AG08395 (cell line): Measurements from ENCODE around the gene CCDC116.
A peak's percentile ranks its signal among the peaks of the same experiment; 100 is the strongest.
"Not testable (repeated sequence)": the region's sequence is repeated elsewhere in the genome, so short reads cannot be mapped to it uniquely, and the experiment has no call there.

Experiments used
- DNase-seq: peaks from one replicate; pipeline ENCODE4 v3.0.0; 2012; ENCODE audit warnings: mixed read lengths, low spot score

CCDC116 gene

GRCh38 chr22:21631025-21631424, 1.5 kb upstream of the CCDC116 start:
- no peak for DNase-seq

DNA sequence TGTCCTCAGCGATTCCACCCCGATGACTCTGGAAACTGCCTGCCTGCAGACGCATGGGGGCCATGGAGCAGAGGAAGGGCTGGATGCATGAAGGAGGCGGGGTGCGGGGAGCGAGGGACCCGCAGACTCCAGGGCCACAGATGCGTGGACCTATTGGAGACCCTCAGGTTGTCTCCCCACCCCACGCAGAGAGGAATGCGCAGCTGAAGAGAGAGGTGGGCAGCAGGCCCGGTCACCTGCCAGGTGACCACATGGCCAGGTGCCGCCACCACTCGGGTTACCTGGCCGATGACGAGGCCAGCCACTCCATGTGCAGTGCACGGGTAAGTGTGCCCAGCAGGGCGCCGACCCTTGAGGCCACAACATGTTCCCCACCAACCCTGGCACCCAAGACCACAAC, 371 bp downstream of the CCDC116 start:
- DNase-seq: no peak

DNA sequence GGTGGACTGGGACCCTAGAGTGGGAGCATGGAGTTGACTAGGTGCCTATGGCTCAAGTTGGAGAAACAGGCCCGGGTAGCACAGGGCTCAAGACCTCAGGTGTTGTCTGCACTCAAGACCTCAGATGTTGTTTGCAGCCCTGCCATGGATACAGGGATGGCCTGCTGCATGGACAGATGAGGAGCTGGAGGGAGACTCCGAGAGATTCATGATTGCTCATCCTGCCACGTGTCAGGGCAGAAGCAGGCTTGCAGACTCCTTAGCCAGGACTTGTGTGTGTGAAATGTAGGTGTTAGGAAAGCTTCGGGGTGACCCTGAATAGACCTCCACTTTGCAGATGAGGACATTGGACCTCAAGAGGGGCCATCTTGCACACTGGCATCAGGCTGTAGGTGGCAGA, 921 bp downstream of the CCDC116 start:
- DNase-seq: no peak

GRCh38 chr22:21634081-21634480, 1.5 kb downstream of the CCDC116 start:
- no peak for DNase-seq

GRCh38 chr22:21634844-21635243, 2.3 kb downstream of the CCDC116 start:
- DNase-seq: no peak

GRCh38 chr22:21635771-21636510, 3.4 kb downstream of the CCDC116 start:
- no peak for DNase-seq

- DNase-seq: no peak
Observed at GRCh38 chr22:21636629-21637218, 4.2 kb downstream of the CCDC116 start.

DNA sequence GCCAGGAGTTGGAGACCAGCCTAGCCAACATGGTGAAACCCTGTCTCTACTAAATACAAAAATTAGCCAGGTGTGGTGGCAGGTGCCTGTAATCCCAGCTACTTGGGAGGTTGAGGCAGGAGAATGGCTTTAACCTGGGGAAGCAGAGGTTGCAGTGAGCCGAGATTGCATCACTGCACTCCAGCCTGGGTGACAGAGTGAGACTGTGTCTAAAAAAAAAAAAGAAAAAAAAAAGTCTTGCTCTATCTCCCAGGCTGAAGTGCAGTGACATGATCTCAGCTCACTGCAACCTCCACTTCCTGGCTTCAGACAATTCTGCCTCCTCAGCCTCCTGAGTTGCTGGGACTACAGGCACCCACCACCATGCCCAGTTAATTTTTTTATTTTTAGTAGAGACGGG, 4.9 kb downstream of the CCDC116 start:
- DNase-seq: not testable (repeated sequence)

DNA sequence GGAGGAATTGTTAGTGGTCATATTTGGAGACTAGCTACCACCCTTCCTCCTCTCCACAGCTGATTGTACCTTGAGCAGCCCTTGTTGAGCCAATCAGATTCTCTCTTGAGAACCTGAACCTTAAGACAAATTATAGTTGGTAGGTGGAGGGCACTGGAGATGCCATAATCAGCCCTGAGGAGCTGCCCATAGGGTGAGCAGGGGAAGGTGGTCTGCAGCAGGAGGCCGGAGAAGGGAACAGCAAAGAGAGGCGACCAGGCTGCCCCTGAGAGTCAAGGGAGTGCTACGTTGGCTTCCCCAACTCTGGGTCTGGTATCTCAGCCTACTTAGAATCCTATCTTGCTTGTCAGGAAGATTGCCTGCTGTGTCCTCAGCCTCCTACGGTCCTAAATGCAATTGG, 6.8 kb downstream of the CCDC116 start:
- no peak for DNase-seq

DNA sequence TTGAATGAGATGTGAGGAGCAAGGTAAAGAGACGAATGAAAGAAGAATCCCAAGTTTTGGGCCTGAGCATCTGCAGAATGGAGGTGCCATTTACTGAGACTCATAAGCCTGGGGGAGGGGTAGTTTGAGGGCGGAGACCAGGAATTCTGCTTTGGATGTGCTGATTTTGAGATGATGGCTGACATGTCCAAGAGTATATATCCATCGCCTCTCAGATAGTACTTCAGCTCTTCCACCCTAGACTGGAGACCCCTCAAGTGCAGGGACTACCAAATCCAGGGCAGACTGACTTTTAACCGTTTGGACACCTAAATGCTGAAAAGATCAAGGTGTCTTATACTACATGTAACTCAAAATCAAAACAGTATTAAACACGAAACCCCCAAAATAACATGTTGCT, 8.2 kb downstream of the CCDC116 start:
- no peak for DNase-seq

DNA sequence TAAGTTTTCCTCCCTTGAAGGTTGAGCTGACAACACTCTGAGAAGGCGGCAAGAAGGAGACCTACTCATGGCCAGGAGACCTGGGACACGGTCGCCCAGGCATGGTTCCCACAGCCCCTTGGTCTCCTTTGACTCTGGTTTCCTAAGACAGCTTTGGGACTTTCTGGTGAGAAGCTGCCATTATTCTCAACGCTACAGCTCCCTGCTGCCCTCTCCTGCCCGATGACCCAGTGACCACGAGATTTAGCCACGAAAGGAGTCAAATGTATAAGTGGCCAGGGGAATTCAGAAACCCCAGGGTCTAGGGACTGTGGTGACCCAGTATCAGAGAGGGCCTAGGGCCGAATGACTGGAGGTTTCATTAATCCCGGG, 8.8 kb downstream of the CCDC116 start:
- peak; percentile 64 for DNase-seq

DNA sequence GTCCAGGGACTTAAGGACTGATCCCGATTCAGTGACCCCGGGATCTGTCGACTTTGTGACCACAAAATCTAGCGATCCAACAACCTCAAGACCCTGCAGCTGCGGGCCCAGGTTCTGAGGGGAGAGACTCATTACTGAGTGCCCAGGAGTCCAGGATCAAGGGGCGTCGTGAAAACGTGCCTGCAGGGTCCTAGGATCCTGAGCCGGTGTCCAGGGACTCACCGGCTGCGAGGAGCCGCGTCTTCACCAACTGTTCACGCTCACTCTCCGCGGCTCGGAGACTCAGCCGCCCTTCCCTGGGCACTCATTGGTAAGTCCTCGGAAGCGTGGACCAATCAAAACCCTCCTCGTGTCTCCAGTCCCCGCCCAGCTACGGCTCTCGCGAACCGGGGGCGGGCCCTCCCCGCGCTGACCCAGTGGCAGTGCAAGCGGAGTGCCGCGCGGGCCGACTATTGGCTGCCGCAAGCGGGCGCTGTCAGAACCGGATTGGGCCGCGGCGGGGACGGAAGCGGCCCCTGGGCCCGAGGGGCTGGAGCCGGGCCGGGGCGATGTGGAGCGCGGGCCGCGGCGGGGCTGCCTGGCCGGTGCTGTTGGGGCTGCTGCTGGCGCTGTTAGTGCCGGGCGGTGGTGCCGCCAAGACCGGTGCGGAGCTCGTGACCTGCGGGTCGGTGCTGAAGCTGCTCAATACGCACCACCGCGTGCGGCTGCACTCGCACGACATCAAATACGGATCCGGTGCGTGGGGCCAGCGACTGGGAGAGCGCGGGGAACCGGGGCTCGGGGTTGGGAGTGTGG, 9.4 kb downstream of the CCDC116 start, which contains the start of gene SDF2L1:
Gene SDF2L1 (plus strand): TSS at position 514 of the 795 bp plus-strand sequence. CDS start 35 bp downstream, at position 549.
- DNase-seq: peak; percentile 99

- no peak for DNase-seq
Observed at GRCh38 chr22:21642584-21643448, 10.3 kb downstream of the CCDC116 start.

GRCh38 chr22:21643533-21644357, 11.2 kb downstream of the CCDC116 start:
- DNase-seq: no peak

DNA sequence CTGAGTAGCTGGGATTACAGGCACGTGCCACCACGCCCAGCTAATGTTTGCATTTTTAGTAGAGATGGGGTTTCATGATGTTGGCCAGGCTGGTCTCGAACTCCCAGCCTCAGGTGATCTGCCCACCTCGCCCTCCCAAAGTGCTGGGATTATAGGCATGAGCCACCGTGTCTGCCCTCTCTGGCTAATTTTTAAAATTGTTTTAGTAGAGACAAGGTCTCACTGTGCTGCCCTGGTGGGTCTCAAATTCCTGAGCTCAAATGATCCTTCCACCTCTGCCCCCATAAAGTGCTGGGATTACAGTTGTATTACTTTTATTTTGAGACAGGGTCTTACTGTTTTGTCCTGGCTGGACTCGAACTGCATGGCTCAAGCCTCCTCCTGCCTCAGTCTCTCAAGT, 13.0 kb downstream of the CCDC116 start:
- DNase-seq: not testable (repeated sequence)

GRCh38 chr22:21646608-21647590, 14.3 kb downstream of the CCDC116 start:
- peak; percentile 80 for DNase-seq

DNA sequence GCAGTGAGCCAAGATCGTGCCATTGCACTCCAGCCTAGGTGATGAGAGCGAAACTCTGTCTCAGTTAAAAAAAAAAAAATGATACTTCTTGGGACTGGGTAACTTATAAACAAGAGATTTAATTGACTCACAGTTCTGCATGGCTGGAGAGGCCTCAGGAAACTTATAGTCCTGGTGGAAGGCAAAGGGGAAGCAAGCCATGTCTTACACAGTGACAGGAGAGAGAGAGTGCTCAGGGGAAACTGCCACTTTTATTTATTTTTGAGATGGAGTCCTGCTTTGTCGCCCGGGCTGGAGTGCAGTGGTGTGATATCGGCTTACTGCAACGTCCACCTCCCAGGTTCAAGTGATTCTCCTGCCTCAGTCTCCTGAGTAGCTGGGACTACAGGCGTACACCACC, 17.7 kb downstream of the CCDC116 start:
- no peak for DNase-seq

DNA sequence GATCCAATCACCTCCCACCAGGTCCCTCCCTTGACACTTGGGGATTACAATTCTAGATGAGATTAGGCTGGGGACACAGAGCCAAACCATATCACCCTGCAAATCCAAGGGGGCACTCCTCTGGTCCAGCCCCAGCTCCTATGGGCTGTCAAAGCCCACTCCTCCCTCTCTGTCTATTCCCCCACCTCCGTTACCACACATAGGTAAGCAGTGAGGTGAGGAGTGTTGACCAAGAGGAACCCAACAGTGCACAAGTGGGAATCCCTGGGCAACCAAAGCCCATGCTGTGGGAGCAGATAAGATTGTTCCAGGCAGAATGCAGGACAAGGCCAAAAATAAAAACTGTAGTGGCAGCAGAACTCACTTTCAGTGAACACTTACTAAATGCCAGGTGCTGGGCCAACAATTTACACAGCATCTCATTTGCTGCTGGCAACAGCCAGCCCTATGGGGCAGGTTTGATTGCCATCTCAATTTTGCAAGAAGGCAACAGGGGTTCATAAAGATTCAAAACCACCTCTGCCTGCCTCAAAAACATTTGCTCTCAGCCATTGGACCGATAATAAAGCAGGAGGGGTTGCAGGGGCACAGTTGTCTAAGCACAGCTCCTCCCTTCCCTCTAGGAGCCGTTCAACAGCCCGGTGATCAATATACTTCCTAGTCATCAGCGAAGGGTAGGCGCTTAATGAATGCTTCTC, 18.4 kb downstream of the CCDC116 start:
- DNase-seq: no peak

DNA sequence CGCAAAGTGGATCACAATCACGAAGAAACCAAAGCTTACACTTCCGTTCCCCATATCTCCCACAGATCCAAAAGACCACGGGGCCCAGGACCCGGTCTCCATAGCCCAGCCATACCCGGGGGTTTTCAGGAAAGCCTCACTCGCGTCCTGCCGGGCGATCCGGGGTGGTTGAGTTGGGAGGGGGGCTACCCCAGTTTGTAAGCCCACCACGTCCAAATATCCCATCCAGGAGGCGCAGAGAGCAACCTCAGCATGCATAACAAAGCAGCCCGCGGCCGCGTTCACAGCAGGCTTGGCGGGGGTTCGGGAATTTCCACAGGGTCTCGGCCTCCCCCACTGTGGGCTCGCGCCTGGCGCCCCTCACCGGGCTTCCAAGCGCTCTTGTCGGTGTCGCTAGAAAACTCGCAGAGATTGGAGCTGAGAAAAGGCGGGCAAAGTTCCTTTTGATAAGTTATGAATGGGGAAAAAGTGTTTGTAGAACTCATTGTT, 19.0 kb downstream of the CCDC116 start:
- DNase-seq: no peak
